IgD-negative memory B cell (primary cell): ENCODE measurements around the gene NR2C2AP. TPM values are rescaled to one million over a fixed set of nuclear protein-coding genes. Genes with fewer than 3 reads are reported as not detected.

Experiments used
- H3K27ac Mint-ChIP-seq, 3 donors: one replicate each; pipeline ENCODE4 v1.8.0; 2020 to 2022; ENCODE audit warnings: mild to moderate bottlenecking in 3 of 3, mixed read lengths in 3 of 3, moderate library complexity in 1 of 3
- H3K27me3 Mint-ChIP-seq: one replicate; pipeline ENCODE4 v1.8.0; 2021; ENCODE audit warnings: mixed read lengths
- H3K36me3 Mint-ChIP-seq: one replicate; pipeline ENCODE4 v1.8.0; 2020; ENCODE audit warnings: mild to moderate bottlenecking, mixed read lengths
- H3K4me1 Mint-ChIP-seq, 3 donors: one replicate each; pipeline ENCODE4 v1.8.0; 2020 to 2022; ENCODE audit warnings: mixed read lengths in 3 of 3, mild to moderate bottlenecking in 1 of 3
- H3K4me3 Mint-ChIP-seq, 4 donors: one replicate each; pipeline ENCODE4 v1.8.0; 2020 to 2022; ENCODE audit warnings: mild to moderate bottlenecking in 4 of 4, mixed read lengths in 4 of 4, moderate library complexity in 3 of 4
- H3K9me3 Mint-ChIP-seq, 3 donors: one replicate each; pipeline ENCODE4 v1.8.0; 2020 to 2021; ENCODE audit warnings: mixed read lengths in 3 of 3, mild to moderate bottlenecking in 1 of 3
- polyA plus RNA-seq: library from polyadenylated mRNA; unstranded; fragments of 300-500 nt; fragmentation: Illumina TruSeq; gene quantifications from one replicate; pipeline ENCODE4 v1.2.3, GENCODE V29; 2021

NR2C2AP gene
- polyA plus RNA-seq, 1 donor from 2014 or later: 37.6 TPM

- H3K4me1 Mint-ChIP-seq: peaks cover 15 to 17% (median 15%) of the 10 kb centered on the region in 3 donors
- H3K9me3 Mint-ChIP-seq: peaks cover 0 to 4% (median 4%) of the 10 kb centered on the region in 3 donors
- H3K27ac Mint-ChIP-seq: peak overlapping the region in 2 of 3 donors; percentile 38 to 71
- H3K36me3 Mint-ChIP-seq: no peaks in the 10 kb centered on the region
- H3K4me3 Mint-ChIP-seq: peak overlapping the region; percentile 37 to 85 (median 48)
- peaks cover 21% of the 10 kb centered on the region for H3K27me3 Mint-ChIP-seq
Measured at GRCh38 chr19:19207637-19208572, 4.7 kb upstream of the NR2C2AP start.

- peaks cover 23 to 24% (median 24%) of the 10 kb centered on the region in 3 donors for H3K4me1 Mint-ChIP-seq
- peaks cover 18% of the 10 kb centered on the region for H3K27me3 Mint-ChIP-seq
- peak overlapping the region in 3 of 4 donors; percentile 3 to 37 (median 10) for H3K4me3 Mint-ChIP-seq
- H3K27ac Mint-ChIP-seq: peak overlapping the region in 1 of 3 donors; percentile 38
- H3K36me3 Mint-ChIP-seq: no peaks in the 10 kb centered on the region
- peaks cover 0 to 4% (median 4%) of the 10 kb centered on the region in 3 donors for H3K9me3 Mint-ChIP-seq
Measured at GRCh38 chr19:19206938-19207337, 3.7 kb upstream of the NR2C2AP start.

- peaks cover 20 to 24% (median 23%) of the 10 kb centered on the region in 3 donors for H3K4me1 Mint-ChIP-seq
- peak overlapping the region in 2 of 4 donors; percentile 22 to 69 for H3K4me3 Mint-ChIP-seq
- no peaks in the 10 kb centered on the region for H3K36me3 Mint-ChIP-seq
- H3K9me3 Mint-ChIP-seq: peaks cover 0 to 4% (median 4%) of the 10 kb centered on the region in 3 donors
- H3K27ac Mint-ChIP-seq: peak overlapping the region in 2 of 3 donors; percentile 21 to 57
- H3K27me3 Mint-ChIP-seq: peaks cover 12% of the 10 kb centered on the region
Measured at GRCh38 chr19:19205416-19206410, 2.5 kb upstream of the NR2C2AP start.

GRCh38 chr19:19204181-19204580, 967 bp upstream of the NR2C2AP start:
- Mint-ChIP-seq H3K36me3 (no peaks in the 10 kb centered on the region), H3K4me1 (peaks cover 22 to 24% (median 23%) of the 10 kb centered on the region in 3 donors), H3K4me3 (peak overlapping the region; percentile 67 to 96 (median 81)), H3K27ac (peak overlapping the region in 1 of 3 donors; percentile 96), H3K27me3 (peaks cover 8% of the 10 kb centered on the region), H3K9me3 (peaks cover 0 to 4% (median 4%) of the 10 kb centered on the region in 3 donors)

GRCh38 chr19:19202707-19203011, 555 bp downstream of the NR2C2AP start:
- peaks cover 19 to 22% (median 21%) of the 10 kb centered on the region in 3 donors for H3K4me1 Mint-ChIP-seq
- H3K9me3 Mint-ChIP-seq: peaks cover 0 to 4% (median 2%) of the 10 kb centered on the region in 3 donors
- no peaks in the 10 kb centered on the region for H3K36me3 Mint-ChIP-seq
- peaks cover 8% of the 10 kb centered on the region for H3K27me3 Mint-ChIP-seq
- H3K4me3 Mint-ChIP-seq: peak overlapping the region; percentile 91 to 99 (median 96)
- peak overlapping the region; percentile 96 to 97 (median 96) for H3K27ac Mint-ChIP-seq

GRCh38 chr19:19201697-19202630, 1.2 kb downstream of the NR2C2AP start:
- H3K27ac Mint-ChIP-seq: peak overlapping the region; percentile 96 to 97 (median 96)
- H3K27me3 Mint-ChIP-seq: peaks cover 5% of the 10 kb centered on the region
- H3K4me1 Mint-ChIP-seq: peaks cover 14 to 15% (median 15%) of the 10 kb centered on the region in 3 donors
- H3K36me3 Mint-ChIP-seq: no peaks in the 10 kb centered on the region
- H3K9me3 Mint-ChIP-seq: peaks cover 0 to 1% (median 0%) of the 10 kb centered on the region in 3 donors
- peak overlapping the region; percentile 80 to 99 (median 94) for H3K4me3 Mint-ChIP-seq

GRCh38 chr19:19193926-19194325, 9.3 kb downstream of the NR2C2AP start:
- no peaks in the 10 kb centered on the region for H3K27me3 Mint-ChIP-seq
- H3K27ac Mint-ChIP-seq: peak overlapping the region in 2 of 3 donors; percentile 55 to 100
- H3K4me3 Mint-ChIP-seq: peak overlapping the region; percentile 96 to 99 (median 97)
- H3K4me1 Mint-ChIP-seq: peaks cover 12 to 22% (median 19%) of the 10 kb centered on the region in 3 donors
- no peaks in the 10 kb centered on the region for H3K9me3 Mint-ChIP-seq
- no peaks in the 10 kb centered on the region for H3K36me3 Mint-ChIP-seq

- Mint-ChIP-seq H3K27me3 (no peaks in the 10 kb centered on the region), H3K27ac (peak overlapping the region; percentile 99 to 100 (median 100)), H3K9me3 (no peaks in the 10 kb centered on the region), H3K4me1 (peaks cover 12 to 22% (median 19%) of the 10 kb centered on the region in 3 donors), H3K4me3 (peak overlapping the region; percentile 96 to 99 (median 97)), H3K36me3 (no peaks in the 10 kb centered on the region)
Measured at GRCh38 chr19:19192910-19193423, 10.2 kb downstream of the NR2C2AP start.

GRCh38 chr19:19192078-19192882, 10.9 kb downstream of the NR2C2AP start, which contains the start of the genes BORCS8 and RFXANK:
Gene BORCS8 (minus strand): TSS chr19:19192152. CDS start chr19:19192117, 35 bp downstream.
Gene RFXANK (plus strand): TSS chr19:19192258. CDS start chr19:19193947, 1,689 bp downstream.
- no peaks in the 10 kb centered on the region for H3K27me3 Mint-ChIP-seq
- peaks cover 12 to 22% (median 19%) of the 10 kb centered on the region in 3 donors for H3K4me1 Mint-ChIP-seq
- H3K36me3 Mint-ChIP-seq: no peaks in the 10 kb centered on the region
- H3K4me3 Mint-ChIP-seq: peak within 1 kb of the TSS; percentile 96 to 99 (median 97)
- H3K27ac Mint-ChIP-seq: peak within 1 kb of the TSS; percentile 99 to 100 (median 100)
- H3K9me3 Mint-ChIP-seq: no peaks in the 10 kb centered on the region

- H3K4me1 Mint-ChIP-seq: peaks cover 12 to 24% (median 19%) of the 10 kb centered on the region in 3 donors
- H3K36me3 Mint-ChIP-seq: no peaks in the 10 kb centered on the region
- H3K27me3 Mint-ChIP-seq: no peaks in the 10 kb centered on the region
- H3K9me3 Mint-ChIP-seq: peaks cover 0 to 3% (median 0%) of the 10 kb centered on the region in 3 donors
- H3K27ac Mint-ChIP-seq: peak overlapping the region; percentile 99 to 100 (median 100)
- peak overlapping the region; percentile 96 to 99 (median 97) for H3K4me3 Mint-ChIP-seq
Measured at GRCh38 chr19:19191768-19192077, 11.5 kb downstream of the NR2C2AP start.

GRCh38 chr19:19186742-19187141, 16.5 kb downstream of the NR2C2AP start:
- Mint-ChIP-seq H3K27ac (peak overlapping the region in 1 of 3 donors; percentile 5), H3K27me3 (no peaks in the 10 kb centered on the region), H3K4me3 (peak overlapping the region in 2 of 4 donors; percentile 64 to 76), H3K4me1 (peaks cover 9 to 24% (median 15%) of the 10 kb centered on the region in 3 donors), H3K36me3 (peaks cover 4% of the 10 kb centered on the region), H3K9me3 (peaks cover 0 to 3% (median 0%) of the 10 kb centered on the region in 3 donors)

- Mint-ChIP-seq H3K9me3 (peaks cover 0 to 3% (median 0%) of the 10 kb centered on the region in 3 donors), H3K4me3 (peak overlapping the region in 3 of 4 donors; percentile 33 to 76 (median 64)), H3K36me3 (peaks cover 4% of the 10 kb centered on the region), H3K4me1 (peaks cover 7 to 21% (median 11%) of the 10 kb centered on the region in 3 donors), H3K27me3 (no peaks in the 10 kb centered on the region), H3K27ac (peak overlapping the region in 2 of 3 donors; percentile 5 to 33)
Measured at GRCh38 chr19:19185853-19186740, 17.1 kb downstream of the NR2C2AP start.
